Measurements from ENCODE around the gene FAM3A.

- TF ChIP-seq GATA2 (IDR thresholded peaks at IDR 0.05; ENCODE audit: low read depth, low read length) (no peak), GATA3 (IDR thresholded peaks at IDR 0.05; ENCODE audit: low read depth, low read length) (no peak)
Measured at GRCh38 chrX:154529206-154529612, 13.2 kb upstream of the FAM3A start.
